Stimulated activated CD4-positive, alpha-beta T cell treated with anti-CD3 and anti-CD28 coated beads, Interleukin-1b, Interleukin-23, amount 100 ng/mL, for 4 hours (primary cell): Measurements from ENCODE around the gene CGAS.
"Not testable (repeated sequence)": the region's sequence is repeated elsewhere in the genome, so short reads cannot be mapped to it uniquely, and the experiment has no call there.

Experiments used
- DNase-seq, 2 donors: peaks; one replicate each; pipeline ENCODE4 v3.0.0-alpha.2; 2020; ENCODE audit warnings: low read depth in 2 of 2

CGAS gene

DNA sequence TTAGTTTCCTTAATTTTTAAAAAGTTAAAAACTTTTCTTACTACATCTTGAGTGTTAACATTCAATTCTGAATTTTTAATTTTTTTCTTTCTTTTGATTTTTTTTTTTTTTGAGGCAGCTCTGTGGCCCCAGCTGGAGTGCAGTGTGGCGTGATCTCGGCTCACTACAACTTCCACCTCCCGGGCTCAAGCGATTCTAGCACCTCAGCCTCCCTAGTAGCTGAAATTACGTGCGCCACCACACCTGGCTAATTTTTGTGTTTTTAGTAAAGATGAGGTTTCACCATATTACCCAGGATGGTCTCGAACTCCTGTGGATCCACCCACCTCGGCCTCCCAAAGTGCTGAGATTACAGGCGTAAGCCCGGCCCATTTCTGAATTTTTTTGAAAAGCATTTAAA is 56.2 kb downstream of the CGAS start:
- DNase-seq, result no peak

DNA sequence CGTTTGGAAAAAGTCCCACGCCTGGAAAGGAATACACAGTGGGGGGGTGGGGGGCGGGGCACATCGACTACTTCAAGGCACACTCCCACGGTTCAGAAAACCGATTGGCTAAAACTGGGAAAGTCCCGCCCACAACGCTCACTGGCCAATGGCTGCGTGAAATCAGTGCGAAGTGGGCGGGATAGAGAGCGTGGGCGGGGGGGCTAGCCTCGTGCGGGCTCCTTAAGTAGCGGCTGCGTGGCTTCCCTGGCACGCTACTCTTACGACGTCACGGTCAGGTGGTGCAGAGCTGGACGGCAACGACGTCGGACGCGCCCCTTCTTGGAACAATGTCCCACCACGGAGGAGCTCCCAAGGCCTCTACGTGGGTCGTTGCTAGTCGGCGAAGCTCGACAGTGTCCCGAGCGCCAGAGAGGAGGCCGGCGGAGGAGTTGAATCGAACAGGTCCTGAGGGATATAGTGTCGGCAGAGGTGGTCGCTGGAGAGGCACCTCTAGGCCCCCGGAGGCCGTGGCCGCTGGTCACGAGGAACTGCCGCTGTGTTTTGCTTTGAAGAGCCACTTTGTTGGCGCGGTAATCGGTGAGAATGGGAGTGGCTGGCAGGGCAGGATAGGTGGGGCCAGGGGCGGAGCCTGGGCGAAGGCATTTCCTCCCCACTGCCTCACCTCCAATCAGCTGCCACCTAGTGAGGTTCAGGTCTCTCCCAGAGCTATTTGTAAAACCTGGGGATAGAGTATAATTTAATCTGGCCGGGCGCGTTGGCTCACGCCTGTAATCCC is 57.3 kb downstream of the CGAS start, which contains the start of gene DDX43:
Gene DDX43, plus strand, starts transcription at position 252 of the 778 bp plus-strand sequence. Its CDS starts 78 bp downstream, at position 330.
- peak in 1 of 2 donors; percentile 17 for DNase-seq

DNA sequence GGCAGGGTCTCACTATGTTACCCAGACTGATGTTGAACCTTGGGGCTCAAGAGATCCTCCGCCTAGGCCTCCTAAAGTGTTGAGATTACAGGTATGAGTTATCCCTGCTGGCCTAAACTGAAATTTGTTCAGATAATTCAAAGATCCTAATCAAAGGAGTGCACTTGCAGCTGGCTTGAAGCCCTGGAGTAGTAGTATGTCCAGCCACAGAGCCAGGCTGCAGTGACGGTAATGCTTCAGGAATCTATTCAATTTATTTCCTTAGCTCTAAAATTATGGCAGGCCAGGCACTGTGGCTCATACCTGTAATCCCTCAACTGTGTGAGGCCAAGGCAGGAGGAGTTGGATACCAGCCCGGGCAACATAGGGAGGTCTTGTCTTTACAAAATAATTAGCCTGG is 58.8 kb downstream of the CGAS start:
- no peak for DNase-seq

DNA sequence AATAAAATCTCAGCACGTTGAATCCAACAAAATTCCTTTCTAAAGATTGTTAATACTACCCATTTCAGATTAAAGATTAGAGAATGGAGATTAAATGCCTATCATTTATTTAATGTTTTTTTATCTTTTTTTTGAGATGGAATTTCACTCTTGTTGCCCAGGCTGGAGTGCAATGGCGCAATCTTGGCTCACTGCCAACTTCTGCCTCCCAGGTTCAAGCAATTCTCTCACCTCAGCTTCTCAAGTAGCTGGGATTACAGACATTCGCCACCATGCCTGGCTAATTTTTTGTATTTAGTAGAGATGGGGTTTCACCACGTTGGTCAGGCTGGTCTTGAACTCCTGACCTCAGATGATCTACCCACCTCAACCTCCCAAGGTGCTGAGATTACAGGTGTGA is 59.9 kb downstream of the CGAS start:
- DNase-seq, result not testable (repeated sequence)

DNA sequence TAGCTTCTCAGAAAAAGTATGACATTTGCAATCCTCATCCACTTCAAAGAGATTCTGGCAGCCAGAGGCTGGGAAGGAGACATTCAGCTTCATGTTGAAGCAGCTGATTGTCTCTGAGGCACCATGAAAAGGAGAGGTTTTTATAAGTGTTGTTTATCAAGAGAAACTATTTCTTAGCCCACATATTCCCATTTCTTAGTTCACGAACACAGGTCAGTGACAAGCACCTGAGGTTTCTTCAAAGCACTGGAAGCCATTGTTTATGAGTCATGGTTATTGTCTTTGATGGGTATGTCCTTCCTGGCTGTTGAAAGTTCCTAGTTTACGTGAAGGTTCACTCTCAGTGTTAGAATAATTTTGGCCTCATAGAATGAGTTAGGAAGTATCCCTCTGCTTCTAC is 60.4 kb downstream of the CGAS start:
- no peak for DNase-seq

DNA sequence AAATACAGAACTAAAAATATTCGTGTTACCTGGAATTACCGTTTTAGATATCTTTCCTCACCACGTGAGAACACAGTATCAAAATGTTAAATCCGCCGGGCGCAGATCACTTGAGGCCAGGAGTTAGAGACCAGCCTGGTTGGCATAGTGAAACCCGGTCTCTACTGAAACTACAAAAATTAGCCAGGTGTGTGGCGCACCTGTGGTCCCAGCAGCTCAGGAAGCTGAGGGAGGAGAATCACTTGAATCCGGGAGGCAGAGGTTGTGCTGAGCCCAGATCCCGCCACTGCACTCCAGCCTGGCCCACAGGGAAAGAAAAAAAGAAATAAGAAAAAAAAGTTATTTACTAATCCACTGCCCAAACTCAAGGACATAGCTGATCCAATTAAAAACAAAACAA is 62.2 kb downstream of the CGAS start:
- no peak for DNase-seq

DNA sequence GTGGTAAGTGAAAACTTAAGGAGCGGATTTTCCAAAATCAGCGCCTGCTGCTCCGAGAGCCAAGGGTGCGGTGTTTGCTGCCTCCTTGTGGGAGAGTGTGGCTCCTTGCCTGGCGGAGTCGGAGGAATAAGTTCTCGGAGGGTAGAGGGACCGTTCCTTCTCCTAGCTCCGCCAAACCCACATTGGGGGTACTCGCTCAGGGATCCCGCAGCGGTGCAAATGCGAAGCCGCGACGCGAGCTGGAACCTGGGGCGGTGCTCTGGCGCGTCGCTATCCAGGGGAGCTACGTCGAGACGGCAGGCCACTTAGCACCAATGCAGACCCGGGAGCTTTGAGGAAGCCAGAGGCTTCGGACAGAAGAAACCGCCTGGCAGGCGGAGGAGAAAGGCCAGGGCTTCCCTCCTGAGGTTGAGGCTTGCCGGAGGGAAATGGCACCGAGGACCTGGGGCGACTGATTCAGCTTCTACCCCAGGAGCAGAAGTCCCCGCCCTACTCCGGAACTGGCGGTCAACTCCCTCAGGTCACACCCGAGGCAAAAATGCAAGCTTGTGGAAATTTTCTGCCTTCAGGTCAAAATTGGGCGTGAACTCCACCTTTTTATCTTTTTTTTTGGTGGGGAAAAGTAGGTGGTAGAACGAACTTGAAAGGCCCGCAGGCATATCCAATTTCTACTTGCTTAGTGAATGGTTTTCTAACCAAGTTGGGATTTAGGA is 63.1 kb downstream of the CGAS start:
- peak; percentile 31 to 35 for DNase-seq

DNA sequence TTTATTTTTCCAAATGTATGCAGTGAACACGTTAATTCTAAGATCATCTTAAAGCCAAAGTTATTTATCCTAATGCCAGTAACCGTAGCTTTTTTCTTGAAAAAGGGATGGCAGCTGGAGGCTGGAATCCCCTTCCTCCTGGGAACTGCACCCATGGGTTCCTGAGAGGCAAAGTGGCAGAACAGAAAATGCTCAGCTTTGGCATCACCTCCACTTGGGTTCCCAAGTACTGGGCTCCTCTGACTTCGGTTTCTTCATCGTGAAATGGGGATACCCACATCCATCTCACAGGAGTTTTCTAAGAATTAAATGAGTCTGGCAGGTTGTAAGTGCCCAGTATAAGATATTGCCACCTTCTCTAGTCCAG is 63.7 kb downstream of the CGAS start:
- no peak for DNase-seq

DNA sequence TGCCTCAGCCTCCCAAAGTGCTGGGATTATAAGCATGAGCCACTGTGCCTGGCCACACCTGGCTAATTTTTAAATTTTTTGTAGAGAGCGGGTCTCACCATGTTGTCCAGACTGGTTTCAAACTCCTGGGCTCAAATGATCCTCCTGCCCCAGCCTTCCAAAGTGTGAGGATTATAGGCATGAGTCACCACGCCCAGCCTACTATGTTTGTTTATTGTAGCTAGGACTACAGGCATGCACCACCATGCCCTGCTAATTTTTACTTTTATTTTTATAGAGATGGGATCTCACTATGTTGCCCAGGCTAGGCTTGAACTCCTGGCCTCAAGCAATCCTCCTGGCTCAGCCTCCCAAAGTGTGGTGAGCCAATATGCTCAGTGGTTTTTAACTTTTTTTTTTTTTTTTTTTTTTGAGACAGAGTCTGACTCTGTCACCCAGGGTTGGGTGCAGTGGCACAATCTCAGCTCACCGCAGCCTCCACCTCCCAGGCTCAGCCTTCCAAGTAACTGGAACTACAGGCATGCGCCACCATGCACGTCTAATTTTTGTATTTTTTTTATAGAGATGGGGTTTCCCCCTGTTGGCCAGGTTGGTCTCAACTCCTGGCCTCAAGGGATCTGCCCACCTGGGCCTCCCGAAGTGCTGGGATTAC is 69.5 kb downstream of the CGAS start:
- no peak for DNase-seq

DNA sequence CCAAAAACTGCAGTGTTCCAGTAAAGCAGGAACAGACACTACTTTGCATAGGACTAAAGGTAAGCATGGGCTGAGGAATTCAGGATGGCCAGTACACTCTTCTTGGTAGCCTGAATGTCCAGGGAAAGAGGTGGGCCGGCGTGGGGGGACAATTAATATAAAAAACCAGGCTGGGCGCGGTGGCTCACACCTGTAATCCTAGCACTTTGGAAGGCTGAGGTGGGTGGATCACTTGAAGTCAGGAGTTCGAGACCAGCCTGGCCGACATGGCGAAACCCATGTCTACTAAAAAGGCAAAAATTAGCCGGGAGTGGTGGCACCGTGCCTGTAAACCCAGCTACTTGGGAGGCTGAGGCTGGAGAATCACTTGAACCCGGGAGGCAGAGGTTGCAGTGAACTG is 70.6 kb downstream of the CGAS start:
- DNase-seq, result not testable (repeated sequence)

DNA sequence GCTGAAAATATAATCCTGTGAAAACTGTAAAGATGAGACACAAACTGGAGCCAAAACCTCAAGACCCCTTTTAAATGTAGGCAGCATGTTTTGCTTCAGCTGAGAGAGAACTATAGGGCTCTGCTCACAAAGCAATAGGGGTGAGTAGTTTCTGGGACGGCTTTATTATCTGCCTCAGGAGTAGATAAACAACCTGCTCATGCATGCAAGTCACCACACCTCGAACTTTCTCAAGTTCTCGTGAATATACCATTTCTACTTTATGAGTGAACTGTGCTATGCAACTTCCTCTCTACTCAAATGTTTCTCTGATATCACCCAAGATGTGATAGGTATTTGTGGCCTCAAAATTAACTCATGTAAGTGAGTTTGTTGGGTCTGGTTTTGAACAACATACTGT is 74.9 kb downstream of the CGAS start:
- no peak for DNase-seq

DNA sequence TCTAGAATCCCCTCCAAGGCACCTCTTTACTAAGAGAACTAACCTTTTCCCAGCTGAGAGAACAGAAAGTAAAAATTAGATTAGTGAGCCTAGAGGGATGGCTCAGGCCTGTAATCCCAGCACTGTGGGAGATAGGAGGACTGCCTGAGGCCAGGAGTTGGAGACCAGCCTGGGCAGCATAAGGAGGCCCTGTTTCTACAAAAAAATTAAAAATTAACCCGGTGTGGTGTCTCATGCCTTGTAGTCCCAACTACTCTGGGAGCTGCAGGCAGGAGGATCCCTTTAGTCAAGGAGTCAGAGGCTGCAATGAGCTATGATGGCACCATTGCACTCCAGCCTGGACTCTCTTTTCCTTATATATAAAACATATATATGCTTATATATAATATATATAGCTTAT is 76.9 kb downstream of the CGAS start:
- no peak for DNase-seq
